ENCODE data around the gene UBAC2.
A peak's percentile ranks its signal among the peaks of the same experiment; 100 is the strongest.

UBAC2 gene

DNA sequence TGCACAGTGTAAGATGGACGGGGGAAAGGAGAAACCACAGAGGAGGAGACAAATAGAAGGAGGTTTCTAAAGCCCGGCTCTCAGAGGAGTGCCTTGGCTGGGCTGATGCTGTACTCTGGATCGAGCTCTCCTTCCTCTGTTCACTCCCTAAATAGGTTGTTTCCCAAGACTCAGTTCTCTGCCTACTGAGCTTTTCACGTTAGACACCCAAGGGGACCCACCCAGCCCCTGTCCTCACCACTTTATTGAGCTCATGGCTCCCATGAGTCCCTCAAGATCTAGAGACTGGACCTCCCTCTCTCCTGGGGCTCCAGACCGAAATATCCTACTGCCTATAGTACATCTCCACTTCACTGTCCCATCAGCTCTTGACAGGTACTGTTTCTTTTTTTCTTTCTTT, 144.7 kb downstream of the UBAC2 start:
- no peak for DNase-seq

DNA sequence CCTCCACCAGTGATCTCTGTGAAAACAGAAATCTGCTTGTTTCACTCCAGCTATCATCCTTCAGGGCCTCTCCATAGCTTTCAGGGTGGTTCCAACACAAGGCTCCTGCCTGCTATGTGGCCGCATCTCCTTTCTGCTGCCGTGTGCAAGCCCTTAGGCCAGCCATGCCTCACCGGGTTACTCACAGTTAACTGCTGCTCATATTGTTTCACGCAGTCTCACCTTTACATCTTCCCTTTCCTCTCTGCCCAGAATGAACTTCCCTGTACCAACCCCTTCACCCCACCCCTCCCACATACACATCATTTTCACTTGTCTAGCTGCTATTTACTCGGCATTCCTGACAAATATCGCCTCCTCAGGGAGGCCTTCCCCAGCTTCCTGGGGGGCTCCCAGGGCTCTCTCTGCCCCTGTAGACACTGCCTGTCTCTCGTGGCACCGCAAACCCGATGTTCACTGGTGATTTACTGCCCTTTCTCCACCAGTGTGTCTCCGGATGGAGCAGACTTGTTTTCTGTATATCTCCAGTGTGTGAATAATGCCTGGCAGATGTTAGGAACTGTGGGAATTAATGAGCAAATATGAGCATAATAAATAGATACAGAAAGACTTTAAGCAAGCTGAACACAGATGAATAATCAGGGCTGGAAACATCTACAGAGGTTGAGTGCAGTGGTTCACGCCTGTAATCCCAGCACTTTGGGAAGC, 145.8 kb downstream of the UBAC2 start:
- no peak for DNase-seq

DNA sequence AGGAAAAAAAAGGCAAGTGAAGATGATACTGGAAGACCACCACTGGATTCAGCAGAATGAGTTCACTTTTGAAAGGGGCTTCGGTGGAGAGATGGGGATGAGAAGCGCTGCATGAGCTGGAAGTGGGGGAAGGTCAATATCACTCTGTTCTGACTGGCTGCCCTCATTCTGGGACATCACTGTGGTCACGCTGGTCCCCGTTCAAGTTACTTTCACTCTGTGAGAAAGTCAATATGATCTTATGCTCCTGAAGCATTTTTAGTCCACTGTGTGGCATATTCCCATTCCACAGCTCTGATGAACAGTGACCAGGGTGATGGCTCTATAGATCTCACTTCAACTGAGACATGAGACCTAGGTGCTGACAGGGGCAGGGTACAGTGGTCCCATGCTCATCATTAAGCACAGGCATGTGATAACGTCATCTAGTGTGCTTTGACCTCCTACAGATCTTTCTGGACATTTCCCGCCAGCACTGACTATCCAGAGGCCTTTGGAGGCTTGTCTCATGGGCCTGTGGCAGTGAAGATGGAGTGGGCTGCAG, 146.8 kb downstream of the UBAC2 start:
- no peak for DNase-seq

DNA sequence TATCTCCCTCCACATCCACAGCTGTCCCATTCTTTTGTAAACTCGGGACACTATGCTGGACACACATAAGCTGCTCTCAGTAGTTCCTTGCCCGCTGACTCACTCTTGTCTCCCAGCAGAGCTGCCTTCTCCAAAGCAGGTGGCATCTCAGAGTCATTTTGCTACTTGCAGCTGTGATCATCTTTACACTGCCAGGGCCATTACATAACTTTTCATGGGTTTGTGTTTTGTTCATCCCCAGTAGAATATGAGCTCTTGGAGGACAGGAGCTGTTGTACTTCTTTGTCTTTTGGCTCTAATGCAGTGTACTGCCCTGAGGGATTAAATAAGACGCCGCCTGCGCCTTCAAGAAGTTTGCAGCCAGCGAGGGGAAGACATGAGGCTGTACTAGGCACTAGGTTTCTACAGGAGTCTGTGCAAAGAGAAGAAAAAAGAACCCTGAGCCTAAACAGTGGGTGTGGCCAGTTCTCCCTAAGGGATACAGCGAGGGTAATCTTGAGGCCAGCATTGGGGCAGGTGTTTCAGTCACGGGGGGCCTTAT, 147.3 kb downstream of the UBAC2 start:
- no peak for DNase-seq

DNA sequence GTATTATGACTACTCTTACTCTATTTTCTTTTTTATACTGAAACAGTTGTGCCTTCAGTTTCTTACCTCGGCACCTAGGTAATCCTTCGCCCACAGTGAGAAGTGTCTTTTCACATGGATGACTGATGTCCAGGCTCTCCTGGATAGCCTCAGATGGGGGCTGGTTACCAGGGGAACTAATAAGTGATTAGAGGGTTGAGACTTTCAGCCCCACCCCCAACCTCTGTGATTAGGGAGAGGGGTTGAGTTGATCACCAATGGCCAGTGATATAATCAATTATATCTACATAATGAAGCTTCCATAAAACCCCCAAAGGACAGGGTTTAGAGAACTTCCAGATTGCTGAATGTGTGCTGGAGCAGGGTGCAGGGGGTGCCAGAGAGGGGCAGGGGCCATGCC, 149.5 kb downstream of the UBAC2 start:
- no peak for DNase-seq

DNA sequence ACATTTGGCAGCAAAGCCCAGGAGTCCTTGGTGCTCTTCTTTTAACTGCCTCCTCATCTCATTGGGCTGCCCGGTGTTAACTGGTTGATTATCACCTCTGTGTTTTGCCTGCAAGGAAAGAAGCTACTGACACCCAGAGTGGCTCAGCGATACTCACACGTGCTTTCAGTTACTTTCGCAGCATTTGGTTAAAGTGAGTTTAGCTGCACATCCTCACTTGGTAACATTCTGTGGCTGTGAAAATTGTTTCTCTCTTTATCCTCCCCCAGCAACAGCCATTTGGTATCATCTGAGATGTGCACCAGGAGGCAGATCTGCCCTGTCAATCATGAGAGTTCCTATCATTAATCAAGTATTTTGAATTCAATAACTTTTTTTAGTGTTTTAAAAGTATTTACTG, 151.1 kb downstream of the UBAC2 start:
- DNase-seq = no peak

DNA sequence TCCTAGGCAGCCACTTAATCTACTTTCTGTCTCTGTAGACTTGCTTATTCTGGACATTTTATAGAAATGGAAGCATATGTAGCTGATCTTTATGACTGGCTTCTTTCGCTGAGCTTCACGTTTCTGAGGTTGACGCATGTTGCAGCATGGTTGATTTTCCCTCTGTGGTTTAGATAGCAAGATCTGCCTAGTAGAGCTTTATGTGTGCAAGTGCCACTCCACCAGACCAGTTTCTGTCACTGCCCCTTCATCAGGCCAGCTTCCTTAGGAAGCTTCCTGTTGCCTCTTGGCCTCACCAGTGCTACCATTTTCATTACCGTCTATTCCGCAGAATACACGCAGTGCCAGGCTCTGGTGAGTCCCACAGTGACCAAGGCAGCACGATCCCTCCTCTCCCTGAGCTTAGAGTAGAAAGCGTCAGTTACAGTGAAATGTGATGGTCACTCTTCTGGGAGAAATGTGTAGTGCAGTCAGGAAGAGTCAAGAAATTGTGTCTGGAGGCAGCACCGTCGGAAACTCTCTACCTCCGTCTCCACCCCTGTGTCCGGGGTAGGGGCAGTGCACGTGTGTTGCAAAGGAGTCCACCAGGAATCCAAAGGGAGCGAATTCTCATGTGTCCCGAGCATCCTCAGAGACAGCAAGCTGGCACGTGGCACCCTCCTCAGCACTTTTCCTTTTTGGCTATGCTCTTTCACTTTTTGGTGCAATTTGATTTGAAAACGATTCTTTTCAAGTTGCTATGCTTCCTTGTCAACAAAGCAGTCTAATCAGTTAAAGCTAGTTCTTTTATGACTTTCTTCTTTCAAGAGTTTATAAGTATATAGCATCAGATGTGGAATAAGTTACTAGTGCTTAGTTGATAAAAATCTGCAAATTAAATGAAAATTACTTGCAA, 151.9 kb downstream of the UBAC2 start:
- DNase-seq = no peak

DNA sequence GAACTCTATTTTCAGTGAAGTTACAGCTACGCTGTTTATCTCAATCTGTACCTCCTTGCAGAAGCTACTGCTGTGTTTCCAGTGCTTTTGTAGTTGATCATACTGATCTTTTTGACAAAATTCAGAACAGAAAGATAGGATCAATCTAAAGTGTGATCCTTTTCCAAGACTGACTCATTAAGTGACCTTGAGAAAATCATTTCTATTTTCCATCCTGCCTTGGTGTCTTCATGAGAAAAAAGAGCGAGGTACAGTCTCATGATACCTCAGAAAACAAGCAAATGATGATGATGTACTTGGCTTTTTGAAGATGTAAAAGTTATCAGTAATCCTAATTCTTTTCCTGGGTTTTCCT, 152.6 kb downstream of the UBAC2 start:
- DNase-seq = no peak

DNA sequence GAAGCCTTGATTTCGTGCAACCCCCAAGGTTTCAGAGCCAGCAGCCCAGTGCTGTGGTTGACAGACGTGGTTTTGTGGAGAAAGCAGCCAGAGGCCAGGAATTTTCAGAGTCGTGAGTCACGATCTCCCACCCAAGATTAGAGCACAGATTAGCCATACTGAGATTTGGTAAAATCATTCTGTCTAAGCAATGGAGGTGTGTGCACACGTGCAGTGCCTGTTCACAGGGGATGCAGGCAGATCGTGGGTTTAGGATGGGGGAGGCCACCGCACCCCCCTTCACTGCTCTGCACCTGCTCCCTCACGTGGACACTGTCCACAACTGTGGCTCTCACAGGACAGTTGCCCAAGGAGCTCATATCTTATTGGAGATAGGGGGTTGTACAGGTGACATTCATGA, 153.2 kb downstream of the UBAC2 start:
- no peak for DNase-seq

DNA sequence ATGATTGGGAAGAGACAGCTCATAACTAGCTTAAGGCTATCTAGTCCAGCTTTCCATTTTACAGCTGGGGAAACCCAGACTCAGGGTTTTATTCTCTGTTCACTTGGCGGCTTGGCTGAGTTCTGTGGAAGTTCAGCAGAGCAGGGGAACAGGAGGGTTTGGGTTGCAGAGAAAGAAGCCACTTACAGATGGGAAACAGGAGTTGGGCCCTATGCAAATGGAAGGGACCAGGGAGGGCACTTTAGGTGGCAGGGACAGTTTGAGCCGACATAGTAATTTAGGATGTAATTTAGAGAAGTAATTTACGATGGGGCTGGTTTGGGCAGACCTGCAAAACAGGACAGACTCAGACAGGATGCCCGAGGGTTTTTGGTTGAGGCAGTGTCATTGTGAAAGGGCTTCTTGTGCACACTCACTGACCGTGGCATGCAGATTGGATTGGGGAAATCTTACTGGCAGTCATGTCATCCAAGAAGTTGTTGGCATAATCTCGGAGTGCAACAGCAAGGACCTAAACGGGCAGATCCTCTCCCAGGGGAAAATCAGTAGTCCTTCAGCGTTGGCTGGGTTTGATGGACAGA, 153.8 kb downstream of the UBAC2 start:
- DNase-seq = no peak

DNA sequence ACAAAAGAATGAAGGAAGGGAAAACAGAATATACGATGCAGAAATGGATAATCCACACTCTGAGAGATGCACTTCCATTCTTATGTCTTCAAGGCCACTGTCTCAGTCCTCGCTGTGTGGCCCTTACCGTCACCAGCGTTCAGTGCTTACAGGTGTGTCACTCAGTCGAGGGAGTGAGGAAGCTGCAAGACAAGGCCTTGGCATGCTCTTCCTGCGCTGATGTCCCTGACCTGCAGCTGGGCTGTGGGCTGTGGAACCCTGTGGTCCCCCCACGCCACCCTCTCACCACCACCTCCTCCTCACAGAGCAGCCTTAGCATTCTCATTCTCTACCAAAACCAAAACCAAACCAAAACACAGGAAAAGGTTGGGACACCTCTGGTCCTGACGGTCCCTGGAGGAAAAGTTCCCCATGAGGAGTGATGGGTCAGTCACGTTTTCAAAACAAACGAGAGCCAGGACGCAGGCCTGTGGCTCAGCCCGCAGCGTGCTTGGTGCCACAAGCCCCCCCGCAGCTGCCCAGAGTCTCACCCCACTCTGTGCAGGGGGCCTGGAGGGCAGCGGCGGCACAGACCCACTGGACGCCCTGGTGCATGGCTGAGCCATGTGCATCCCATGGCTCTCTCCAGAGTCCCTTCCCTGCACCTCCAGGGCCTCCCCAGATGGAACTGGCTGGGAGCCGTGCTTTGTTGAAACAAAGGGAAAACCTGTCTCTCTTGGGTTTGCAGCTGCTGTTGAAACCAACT, 154.8 kb downstream of the UBAC2 start:
- DNase-seq = no peak

DNA sequence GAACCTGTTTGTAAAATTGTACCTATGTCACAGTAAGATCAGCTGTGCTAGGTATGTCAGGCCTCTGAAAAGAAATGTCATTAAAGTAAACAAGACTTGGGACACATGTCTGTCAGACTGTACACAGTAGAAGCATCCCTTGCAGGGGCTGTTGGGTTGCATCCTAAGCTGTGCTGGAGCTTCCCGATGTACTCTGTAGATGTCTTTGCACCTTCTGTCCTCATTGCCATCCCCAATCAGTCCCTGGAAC, 155.3 kb downstream of the UBAC2 start:
- no peak for DNase-seq

DNA sequence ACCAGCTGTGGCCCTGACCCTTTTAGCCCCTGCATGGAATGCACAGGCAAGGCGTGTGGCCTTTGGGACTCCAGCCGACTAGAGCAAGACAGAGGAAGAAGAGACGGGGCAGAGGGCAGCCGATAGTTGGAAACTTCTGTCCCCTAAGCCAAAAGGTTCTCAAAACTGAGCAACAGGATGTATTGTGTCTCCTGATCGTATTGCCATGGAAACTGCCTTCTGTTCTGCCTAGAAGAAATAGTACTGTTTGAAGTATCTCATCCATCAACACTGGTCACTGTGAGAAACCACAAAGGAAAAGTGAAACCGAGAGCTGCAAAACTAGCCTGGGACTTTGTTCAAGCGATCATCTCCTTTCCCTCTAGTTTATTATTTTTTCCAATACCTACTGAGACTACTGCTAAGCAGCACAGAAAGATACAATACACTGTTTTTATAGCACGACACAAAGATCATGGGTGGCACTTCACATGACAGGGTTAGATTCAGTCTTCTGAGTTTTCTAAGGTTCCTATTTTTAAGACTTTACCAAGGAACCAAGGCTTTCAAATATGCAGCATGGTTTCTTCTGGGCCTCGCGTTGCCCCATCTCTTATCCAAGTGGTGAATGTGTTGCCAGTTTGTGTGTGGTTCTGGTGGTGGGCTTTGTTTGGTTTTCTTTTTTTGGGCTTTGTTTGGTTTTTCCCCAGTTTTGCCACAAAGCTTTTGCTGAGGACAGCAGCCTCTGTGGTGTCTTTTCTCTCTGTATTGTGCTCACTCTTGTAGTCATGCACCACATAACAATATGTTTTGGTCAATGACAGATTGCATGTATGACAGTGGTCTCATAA, 155.8 kb downstream of the UBAC2 start:
- peak in 1 of 4 experiments; percentile 23 for DNase-seq

DNA sequence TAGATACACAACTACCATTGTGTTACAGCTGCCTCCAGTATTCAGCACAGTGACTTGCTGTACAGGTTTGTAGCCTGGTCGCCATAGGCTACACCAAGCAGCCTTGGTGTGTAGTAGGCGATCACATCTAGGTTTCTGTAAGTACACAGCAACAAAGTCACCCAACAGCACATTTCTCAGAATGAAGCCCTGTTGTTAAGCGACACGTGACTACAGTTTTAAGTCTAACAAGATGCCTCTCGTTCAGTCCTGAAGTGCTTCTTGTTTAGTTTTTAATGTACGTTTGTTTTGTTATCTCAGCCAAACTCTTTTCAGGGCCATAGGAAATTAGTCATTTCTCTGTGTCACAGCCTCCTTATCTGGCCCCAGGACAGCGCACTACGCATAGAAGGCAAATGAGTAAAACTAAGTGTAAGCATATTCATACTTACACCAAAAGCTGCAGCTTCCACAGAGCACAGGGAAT, 156.5 kb downstream of the UBAC2 start:
- peak in 1 of 4 experiments; percentile 28 for DNase-seq

DNA sequence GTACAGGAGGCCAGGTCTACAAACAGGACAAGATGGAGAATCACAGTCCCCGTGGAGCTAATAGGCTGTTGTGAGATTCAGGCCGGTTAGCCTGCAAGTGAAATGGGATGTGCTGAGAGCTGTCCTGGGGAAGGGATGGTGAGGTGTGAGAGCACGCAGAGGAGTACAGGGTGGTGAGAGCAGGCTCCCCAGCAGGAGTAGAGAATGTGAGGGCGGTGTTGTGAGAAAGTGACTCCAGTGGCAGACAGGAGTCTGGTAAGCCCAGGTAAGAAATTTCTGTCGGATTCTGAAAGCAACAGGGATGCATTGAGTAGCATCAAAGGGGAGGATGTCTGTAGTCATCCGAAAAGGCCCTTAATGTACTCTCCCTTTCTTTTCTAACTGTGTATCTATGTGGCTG, 157.3 kb downstream of the UBAC2 start:
- DNase-seq = no peak

DNA sequence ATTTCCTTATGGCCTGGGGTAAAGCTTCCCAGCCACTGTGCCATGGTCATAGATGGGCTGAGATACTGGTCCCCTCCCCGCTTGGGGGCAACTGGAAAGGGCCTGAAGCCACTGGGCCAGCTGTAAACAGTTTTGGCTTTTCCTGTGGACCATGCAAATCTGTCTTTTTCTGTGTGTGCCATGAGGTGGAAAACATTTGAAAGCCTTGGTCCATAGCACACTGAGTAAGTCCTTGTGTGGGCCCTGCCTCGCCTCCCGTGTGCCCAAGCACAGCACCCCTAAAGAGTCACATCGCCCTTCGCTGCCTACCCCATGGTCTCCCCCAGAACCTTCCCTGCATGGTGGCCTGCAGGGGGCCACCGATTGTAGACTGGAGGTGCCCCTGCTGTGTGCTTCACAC, 158.9 kb downstream of the UBAC2 start:
- no peak for DNase-seq

DNA sequence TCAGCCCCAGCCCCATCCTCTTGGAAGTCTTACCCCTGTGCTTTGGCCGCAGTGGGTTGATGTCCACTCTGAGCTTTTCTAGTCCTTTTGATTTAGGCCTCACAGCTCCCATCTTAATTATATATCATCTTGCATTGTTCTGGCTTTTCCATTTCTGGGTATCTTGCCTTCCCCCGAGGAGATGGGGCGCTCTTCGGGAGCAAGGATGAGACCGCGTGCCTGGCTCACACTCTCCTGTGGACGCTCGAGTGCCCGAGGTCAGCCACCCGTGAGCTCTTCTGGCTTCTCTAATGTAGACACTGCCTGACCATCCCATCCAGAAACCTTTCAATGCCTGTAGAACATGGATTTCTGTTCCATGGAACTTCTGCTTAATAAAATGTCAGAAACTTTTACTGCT, 160.0 kb downstream of the UBAC2 start:
- DNase-seq = no peak

DNA sequence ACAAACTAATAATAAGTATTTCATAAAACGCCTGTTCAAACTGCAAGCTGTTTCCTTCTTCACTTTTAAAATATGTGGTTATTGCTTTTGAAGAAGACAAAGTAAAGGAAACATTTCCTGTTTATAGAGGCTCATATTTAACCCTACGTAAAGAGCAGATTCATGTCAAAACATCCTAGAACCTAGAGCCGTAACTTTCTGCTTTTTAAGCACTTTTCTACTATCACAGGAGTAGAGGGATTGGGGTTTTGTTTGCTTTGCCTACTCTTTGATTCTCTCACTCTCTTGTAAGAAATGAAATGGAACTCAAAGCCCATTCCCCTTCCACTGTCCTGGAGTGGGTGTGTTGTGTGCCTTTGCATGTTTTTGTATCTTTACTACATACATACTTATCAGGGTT, 160.5 kb downstream of the UBAC2 start:
- DNase-seq = no peak

DNA sequence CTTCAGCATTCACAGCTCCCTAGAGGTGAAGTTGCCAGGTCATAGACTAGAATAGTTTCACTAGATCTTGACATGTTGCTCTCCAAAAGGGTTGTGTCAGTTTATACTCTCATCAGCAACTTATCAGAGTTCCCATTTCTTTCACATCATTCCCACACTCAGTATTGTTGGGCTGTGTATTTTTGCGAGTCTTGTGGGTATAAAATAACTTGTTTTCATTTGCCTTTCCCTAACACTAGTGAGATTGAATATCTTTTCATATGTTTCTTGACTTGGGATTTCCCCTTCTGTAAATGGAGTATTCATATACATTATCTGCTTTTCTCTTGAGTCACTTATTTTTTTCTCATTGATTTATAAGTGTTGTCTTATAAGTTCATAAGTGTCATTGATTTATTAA, 161.7 kb downstream of the UBAC2 start:
- no peak for DNase-seq

DNA sequence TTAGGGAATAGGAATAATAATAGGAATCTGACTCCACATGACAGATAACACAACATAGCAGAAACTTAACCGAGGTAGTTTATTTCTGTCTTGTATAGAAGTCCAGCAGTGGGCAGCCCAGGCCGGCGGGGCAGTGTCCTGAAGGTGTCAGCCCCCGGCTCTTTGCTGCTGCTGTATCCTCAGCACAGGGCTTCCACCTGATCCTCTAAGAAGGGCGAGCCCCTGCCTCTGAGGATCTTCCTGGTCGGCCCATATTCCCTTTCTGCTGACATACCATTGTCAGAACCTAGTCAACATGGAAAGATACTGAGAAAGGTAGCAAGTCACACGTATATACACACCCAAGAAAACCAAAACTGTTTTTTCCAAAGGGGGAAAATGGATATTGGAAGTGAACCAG, 162.7 kb downstream of the UBAC2 start:
- DNase-seq = no peak

DNA sequence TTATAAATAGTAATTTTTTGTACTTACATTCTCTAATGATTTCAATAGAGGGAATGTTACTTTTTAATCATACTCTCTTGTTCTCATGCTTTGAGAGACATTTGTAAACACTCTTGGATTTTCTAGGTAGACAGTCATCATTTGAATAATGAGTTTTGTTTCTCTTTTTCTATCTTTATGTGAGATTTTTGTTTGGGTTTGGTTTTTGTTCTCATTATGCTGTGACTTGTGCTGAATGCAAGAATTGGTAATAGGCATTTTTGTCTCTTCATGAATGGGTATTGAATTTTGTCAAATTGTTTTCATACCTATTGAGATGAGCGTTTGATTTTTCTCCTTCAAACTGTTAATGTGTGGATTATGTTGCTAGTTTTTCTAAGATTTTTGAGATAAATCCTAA, 163.3 kb downstream of the UBAC2 start:
- no peak for DNase-seq
